H1 (cell line): ENCODE measurements around the gene MGME1. TPM values are rescaled to one million over a fixed set of nuclear protein-coding genes. Genes with fewer than 3 reads are reported as not detected.

Experiments
- CTCF ChIA-PET: fragments of 300-600 bp; sonication (Branson Sonifier 250); formaldehyde crosslinking; loops from one replicate; lab custom pipeline; 2021; ENCODE audit not compliant: partially characterized antibody; lab: Charles Lee
- POLR2A ChIA-PET: fragments of 300-600 bp; sonication (Branson Sonifier 250); formaldehyde crosslinking; loops from one replicate; lab custom pipeline; 2021; ENCODE audit warnings: inconsistent platforms; ENCODE audit not compliant: partially characterized antibody; lab: Charles Lee
- DNase-seq, 2 experiments: peaks; one replicate each; pipeline versions ENCODE4 v3.0.0 to v3.0.0-alpha.2; 2010 to 2022; ENCODE audit warnings: low spot score in 2 of 2, low read depth in 1 of 2, mixed read lengths in 1 of 2
- FAIRE-seq: peaks from 2 replicates; lab custom pipeline; 2011; peaks lifted over from hg19 to GRCh38; lab: Jason Lieb, UNC
- H2AFZ ChIP-seq: 2 replicates; pipeline ENCODE4 v1.8.1; 2012; ENCODE audit warnings: low read length, inconsistent platforms
- H2AK5ac ChIP-seq: 2 replicates; pipeline ENCODE4 v1.6.1; 2013; ENCODE audit warnings: low read depth, low read length
- H2BK120ac ChIP-seq: replicated peaks from 2 replicates; pipeline ENCODE3; 2013; ENCODE audit warnings: low read depth, low read length, inconsistent platforms
- H2BK12ac ChIP-seq: 2 replicates; pipeline ENCODE4 v1.6.1; 2013; ENCODE audit warnings: low read depth, low read length
- H2BK15ac ChIP-seq: 2 replicates; pipeline ENCODE4 v1.6.1; 2013; ENCODE audit warnings: low read length
- H2BK20ac ChIP-seq: 2 replicates; pipeline ENCODE4 v1.6.1; 2013; ENCODE audit warnings: low read length
- H2BK5ac ChIP-seq: 2 replicates; pipeline ENCODE4 v1.6.1; 2013; ENCODE audit warnings: low read depth, low read length
- H3K14ac ChIP-seq: 2 replicates; pipeline ENCODE4 v1.6.1; 2013; ENCODE audit warnings: inconsistent platforms; ENCODE audit not compliant: insufficient read length
- H3K18ac ChIP-seq: 2 replicates; pipeline ENCODE4 v1.6.1; 2013; ENCODE audit warnings: low read length; ENCODE audit errors: extremely low read depth
- H3K23ac ChIP-seq: 2 replicates; pipeline ENCODE4 v1.6.1; 2013; ENCODE audit warnings: inconsistent platforms; ENCODE audit not compliant: insufficient read length
- H3K23me2 ChIP-seq: 2 replicates; pipeline ENCODE4 v1.6.1; 2013; ENCODE audit warnings: low read depth, low read length
- H3K27ac ChIP-seq: 2 replicates; pipeline ENCODE4 v1.6.1; 2011; ENCODE audit warnings: low read depth, low read length, inconsistent platforms
- H3K27me3 ChIP-seq, 4 experiments: replicated peaks in 1 of 4; 1 replicate in 1 of 4; 2 replicates in 3 of 4; pipeline versions ENCODE4 v1.6.1 to v1.8.1; 2011 to 2013; ENCODE audit warnings: low read length in 3 of 4, mild to moderate bottlenecking in 3 of 4, inconsistent platforms in 2 of 4, mixed read lengths in 2 of 4, moderate library complexity in 1 of 4; ENCODE audit not compliant: control insufficient read depth in 3 of 4, insufficient read depth in 3 of 4; ENCODE audit errors: extremely low read depth in 1 of 4
- H3K36me3 ChIP-seq, 4 experiments: 2 replicates each; pipeline versions ENCODE4 v1.6.1 to v1.8.1; 2011 to 2013; ENCODE audit warnings: mild to moderate bottlenecking in 4 of 4, low read length in 3 of 4, moderate library complexity in 2 of 4, control low read depth in 1 of 4, inconsistent platforms in 1 of 4; ENCODE audit not compliant: insufficient read depth in 4 of 4, control insufficient read depth in 2 of 4
- H3K4ac ChIP-seq: replicated peaks from 2 replicates; pipeline ENCODE3; 2013; ENCODE audit warnings: low read length, low read depth, mixed read lengths, inconsistent platforms; ENCODE audit not compliant: insufficient read length
- H3K4me1 ChIP-seq, 4 experiments: replicated peaks in 1 of 4; 1 replicate in 1 of 4; 2 replicates in 3 of 4; pipeline versions ENCODE4 v1.6.1 to v1.8.1; 2011 to 2013; ENCODE audit warnings: low read length in 3 of 4, inconsistent platforms in 2 of 4, mixed read lengths in 1 of 4; ENCODE audit not compliant: insufficient read depth in 4 of 4, control insufficient read depth in 3 of 4
- H3K4me2 ChIP-seq, 2 experiments: 2 replicates each; pipeline versions ENCODE4 v1.6.1 to v1.8.1; 2011 to 2013; ENCODE audit warnings: low read depth in 2 of 2, low read length in 2 of 2, control low read depth in 1 of 2, inconsistent platforms in 1 of 2, mild to moderate bottlenecking in 1 of 2; ENCODE audit not compliant: insufficient read depth in 1 of 2
- H3K4me3 ChIP-seq, 4 experiments: fragments of 200-600, 300-600 bp in 1 of 4; sonication (generic), shearing (Covaris generic), sonication (Bioruptor Twin) in 1 of 4; 2 replicates each; pipeline versions ENCODE4 v1.5.1 to v1.8.1; 2011 to 2016; ENCODE audit warnings: low read length in 4 of 4, low read depth in 3 of 4, control low read depth in 2 of 4, inconsistent platforms in 2 of 4, mild to moderate bottlenecking in 2 of 4, mixed read lengths in 1 of 4, moderate library complexity in 1 of 4; ENCODE audit not compliant: insufficient read depth in 2 of 4; ENCODE audit errors: extremely low read depth in 1 of 4
- H3K56ac ChIP-seq: replicated peaks from 2 replicates; pipeline ENCODE3; 2013; ENCODE audit warnings: low read depth, mild to moderate bottlenecking, mixed read lengths, low read length, inconsistent platforms; ENCODE audit not compliant: insufficient read length
- H3K79me1 ChIP-seq: 2 replicates; pipeline ENCODE4 v1.6.1; 2013; ENCODE audit warnings: low read depth, low read length, control low read depth
- H3K79me2 ChIP-seq, 2 experiments: 2 replicates each; pipeline versions ENCODE4 v1.6.1 to v1.8.1; 2012 to 2013; ENCODE audit warnings: low read length in 2 of 2, mild to moderate bottlenecking in 2 of 2, inconsistent platforms in 1 of 2; ENCODE audit not compliant: insufficient read depth in 2 of 2, control insufficient read depth in 1 of 2
- H3K9ac ChIP-seq, 4 experiments: replicated peaks in 1 of 4; 1 replicate in 1 of 4; 2 replicates in 3 of 4; pipeline versions ENCODE4 v1.6.1 to v1.8.1; 2011 to 2013; ENCODE audit warnings: low read depth in 3 of 4, low read length in 3 of 4, control low read depth in 2 of 4, mild to moderate bottlenecking in 2 of 4, moderate library complexity in 2 of 4, inconsistent platforms in 1 of 4; ENCODE audit errors: extremely low read depth in 1 of 4
- H3K9me3 ChIP-seq, 2 experiments: 2 replicates each; pipeline versions ENCODE4 v1.6.1 to v1.8.1; 2012 to 2013; ENCODE audit warnings: mild to moderate bottlenecking in 2 of 2, moderate library complexity in 2 of 2, control low read depth in 1 of 2, inconsistent platforms in 1 of 2, low read depth in 1 of 2, low read length in 1 of 2, mixed read lengths in 1 of 2; ENCODE audit not compliant: insufficient read depth in 2 of 2
- H4K20me1 ChIP-seq, 2 experiments: replicated peaks in 1 of 2; 2 replicates each; pipeline versions ENCODE3 to v1.8.1; 2011 to 2013; ENCODE audit warnings: inconsistent platforms in 2 of 2, low read length in 2 of 2, mild to moderate bottlenecking in 1 of 2; ENCODE audit not compliant: insufficient read depth in 2 of 2, control insufficient read depth in 1 of 2
- H4K5ac ChIP-seq: 2 replicates; pipeline ENCODE4 v1.6.1; 2013; ENCODE audit warnings: low read length, low read depth, mixed read lengths, inconsistent platforms; ENCODE audit not compliant: insufficient read length
- H4K8ac ChIP-seq: 2 replicates; pipeline ENCODE4 v1.8.0; 2013; ENCODE audit warnings: mild to moderate bottlenecking, moderate library complexity, low read length, inconsistent platforms; ENCODE audit not compliant: insufficient read depth; ENCODE audit errors: extremely low read depth
- H4K91ac ChIP-seq: replicated peaks from 2 replicates; pipeline ENCODE3; 2013; ENCODE audit warnings: low read length, mixed read lengths, inconsistent platforms; ENCODE audit not compliant: insufficient read length
- ATF2 ChIP-seq: IDR thresholded peaks from 2 replicates; pipeline ENCODE4 v1.6.1; 2012; ENCODE audit warnings: low read length, inconsistent platforms
- ATF3 ChIP-seq: IDR thresholded peaks from 2 replicates; pipeline ENCODE4 v1.6.1; 2011; ENCODE audit warnings: low read depth, mild to moderate bottlenecking, low read length; ENCODE audit not compliant: insufficient read depth
- BRCA1 ChIP-seq: IDR thresholded peaks from 2 replicates; pipeline ENCODE4 v1.6.1; 2012; ENCODE audit warnings: low read depth, low read length, improper control_type of control experiment
- CHD1 ChIP-seq: IDR thresholded peaks from 2 replicates; pipeline ENCODE4 v1.6.1; 2012; ENCODE audit warnings: low read depth, low read length, improper control_type of control experiment
- HDAC2 ChIP-seq, 2 experiments: fragments of 300-600 bp in 1 of 2; sonication (generic) in 1 of 2; IDR thresholded peaks; 2 replicates each; pipeline ENCODE4 v1.6.1; 2011 to 2012; ENCODE audit warnings: low read depth in 2 of 2, low read length in 2 of 2, mild to moderate bottlenecking in 2 of 2, moderate library complexity in 2 of 2, borderline replicate concordance in 1 of 2, inconsistent platforms in 1 of 2
- JUN ChIP-seq: IDR thresholded peaks from 2 replicates; pipeline ENCODE4 v1.6.1; 2011; ENCODE audit warnings: low read depth, mild to moderate bottlenecking, improper control_type of control experiment, low read length
- RXRA ChIP-seq: IDR thresholded peaks from 2 replicates; pipeline ENCODE4 v1.6.1; 2011; ENCODE audit warnings: low read depth, mild to moderate bottlenecking, low read length, moderate library complexity; ENCODE audit not compliant: insufficient read depth
- YY1 ChIP-seq: IDR thresholded peaks from 2 replicates; pipeline ENCODE4 v1.6.1; 2011; ENCODE audit warnings: low read depth, mild to moderate bottlenecking, low read length
- WGBS, 2 experiments: shearing (Covaris generic) in 1 of 2; methylation state at CpG; one replicate each; pipeline versions ENCODE4 v1.1.6 to v1.1.7; 2013 to 2015; ENCODE audit warnings: low lambda C conversion rate in 2 of 2, mixed read lengths in 2 of 2, inconsistent platforms in 1 of 2, low coverage in 1 of 2, missing lambda C conversion rate in 1 of 2; ENCODE audit not compliant: insufficient replicate concordance in 2 of 2, insufficient coverage in 1 of 2, insufficient read length in 1 of 2; ENCODE audit errors: extremely low coverage in 1 of 2, missing lambda C conversion rate in 1 of 2; 5-methylcytosine and 5-hydroxymethylcytosine counted together
- polyA plus RNA-seq, 7 experiments: library from polyadenylated mRNA; depleted of rRNA in 3 of 7; stranded (reverse) in 5 of 7; unstranded in 2 of 7; fragments of >200 nt in 5 of 7; fragments of 200-250 nt in 2 of 7; gene quantifications; 1 replicate in 5 of 7; 2 replicates in 1 of 7; 4 replicates in 1 of 7; pipeline versions ENCODE4 v1.2.1 to v1.2.3, GENCODE V29; 2011 to 2013; ENCODE audit warnings: missing spikeins in 2 of 7, mixed read lengths in 2 of 7
- total RNA-seq: library from RNA; stranded (reverse); fragmentation: NEBNext Ultra II Directional; extraction: Animal tissue kit (Norgen Biotek cat#: 25700); gene quantifications from 2 replicates; pipeline ENCODE4 v1.2.1, GENCODE V29; 2021
- TF ChIP-seq, protein P1 (sequence below): IDR thresholded peaks from 2 replicates; pipeline ENCODE4 v1.6.1; 2012; ENCODE audit warnings: inconsistent platforms

MGME1 gene
- total and polyA plus RNA-seq, 2 of the 8 experiments (the other 6 are each of a cell fraction or from before 2014, with no cell fraction given), result 27.7 to 59.0 TPM

DNA sequence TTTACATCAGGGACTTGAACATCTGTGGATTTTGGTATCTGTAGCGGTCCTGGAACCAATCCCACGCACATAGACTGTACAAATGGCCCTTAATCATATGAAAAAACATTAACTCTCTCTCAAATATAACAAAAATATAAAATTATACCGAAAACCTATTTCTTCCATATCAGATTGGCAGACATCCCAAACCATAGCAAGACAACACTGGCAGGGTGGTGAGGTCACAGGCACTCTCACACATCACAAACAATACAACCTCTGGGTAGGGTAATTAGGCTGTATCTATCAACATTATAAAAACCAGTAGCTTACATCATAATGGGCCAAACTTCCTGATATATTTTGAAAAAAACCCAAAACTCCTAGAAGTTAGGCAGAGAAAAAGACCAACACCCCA, 48.0 kb downstream of the MGME1 start:
- Histone ChIP-seq H3K79me2 (no peaks in the 10 kb centered on the region), H4K91ac (no peak overlapping the region), H4K8ac (no peak overlapping the region), H3K4me1 (no peaks in the 10 kb centered on the region), H2BK15ac (no peak overlapping the region), H3K14ac (no peak overlapping the region), H2BK120ac (no peak overlapping the region), H2BK5ac (no peak overlapping the region), H3K18ac (no peak overlapping the region), H3K23ac (no peak overlapping the region), H3K23me2 (no peaks in the 10 kb centered on the region), H3K9ac (no peak overlapping the region), H3K27ac (no peak overlapping the region), H3K4me2 (no peak overlapping the region), H4K5ac (no peak overlapping the region), H3K4me3 (no peak overlapping the region), H3K56ac (no peak overlapping the region), H2BK20ac (no peak overlapping the region), H2AFZ (no peak overlapping the region), H3K9me3 (no peaks in the 10 kb centered on the region), H3K27me3 (no peaks in the 10 kb centered on the region), H3K36me3 (peaks cover 0 to 2% (median under 1%) of the 10 kb centered on the region in 4 experiments; a peak in 4 of 8 replicates), H4K20me1 (peaks cover 0 to 1% of the 10 kb centered on the region in 2 experiments), H2AK5ac (no peak overlapping the region), H2BK12ac (no peak overlapping the region), H3K79me1 (no peaks in the 10 kb centered on the region), H3K4ac (no peak overlapping the region)
- ChIA-PET CTCF (interaction anchor here (0.7 to 4.4 kb wide), 4 partner anchors 13 to 136 kb away, joined by 3 to 27 read pairs (median 4); no protein-coding TSS in a partner anchor), POLR2A (interaction anchor here (0.6 kb wide), 1 partner anchor 45 kb away, joined by 3 read pairs; no protein-coding TSS in a partner anchor)
- WGBS, 2 experiments, result 88 to 100% methylated on average over 1 to 3 of the region's 3 CpGs
- TF ChIP-seq ATF2, result no peak
- TF ChIP-seq RXRA, result no peak
- no peak for TF ChIP-seq JUN
- no peak for TF ChIP-seq BRCA1
- TF ChIP-seq HDAC2 (IDR thresholded peaks at IDR 0.05; ENCODE audit: borderline replicate concordance in 1 of 2, low read depth in 2 of 2, low read length in 2 of 2), result no peak
- TF ChIP-seq ATF3, result no peak
- TF ChIP-seq, protein P1, sequence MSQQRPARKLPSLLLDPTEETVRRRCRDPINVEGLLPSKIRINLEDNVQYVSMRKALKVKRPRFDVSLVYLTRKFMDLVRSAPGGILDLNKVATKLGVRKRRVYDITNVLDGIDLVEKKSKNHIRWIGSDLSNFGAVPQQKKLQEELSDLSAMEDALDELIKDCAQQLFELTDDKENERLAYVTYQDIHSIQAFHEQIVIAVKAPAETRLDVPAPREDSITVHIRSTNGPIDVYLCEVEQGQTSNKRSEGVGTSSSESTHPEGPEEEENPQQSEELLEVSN, result no peak
- no peak for TF ChIP-seq CHD1
- no peak for TF ChIP-seq YY1
- FAIRE-seq, result no peak
- DNase-seq, result no peak
